NCI-H146 (cell line): ENCODE measurements around the gene IMMT.

ENCODE experiments used
- DNase-seq: peaks from one replicate; lab custom pipeline; 2025; lab: John Stamatoyannopoulos, UW

IMMT gene

GRCh38 chr2:86143307-86143706 is 52.0 kb downstream of the IMMT start:
- no peak for DNase-seq

GRCh38 chr2:86142436-86143257 is 52.6 kb downstream of the IMMT start:
- no peak for DNase-seq

DNA sequence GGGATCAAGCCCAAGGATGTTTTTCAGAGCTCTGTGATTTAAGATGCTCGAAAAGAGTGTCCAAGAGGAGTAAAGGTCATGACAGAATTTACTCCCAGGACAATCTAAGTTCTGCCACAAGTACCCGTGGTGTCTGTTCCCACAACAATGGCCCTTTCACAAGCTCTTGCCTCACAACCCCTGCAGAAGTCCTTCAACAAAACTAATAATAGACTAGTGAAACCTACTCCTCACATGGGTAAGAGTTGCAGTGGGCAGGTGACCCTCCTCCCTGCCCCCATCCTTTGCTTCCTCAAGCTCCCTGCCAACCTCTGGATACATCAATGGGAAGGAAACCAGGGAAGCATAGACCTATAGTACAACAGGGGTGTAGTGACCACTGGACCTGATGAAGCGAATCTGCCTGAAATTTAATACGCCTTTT is 54.3 kb downstream of the IMMT start:
- DNase-seq, result no peak

DNA sequence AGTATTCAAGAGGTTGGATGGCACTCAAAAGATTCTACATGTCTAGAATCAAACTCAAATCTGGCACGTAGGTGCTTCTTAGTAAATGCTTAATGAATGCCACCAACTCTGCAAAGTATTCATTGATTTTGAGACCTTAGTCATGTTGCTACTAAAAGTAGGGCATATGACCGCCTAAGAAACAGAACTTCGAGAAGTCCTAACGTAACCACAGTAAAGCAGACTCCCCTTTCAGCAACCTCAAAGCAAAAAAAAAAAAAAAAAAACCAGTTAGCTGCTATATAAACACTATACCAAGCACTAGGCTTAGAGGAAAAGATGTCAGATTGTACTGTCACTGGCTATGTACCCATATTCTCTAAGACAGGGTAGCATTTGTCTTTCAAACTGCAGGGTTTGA is 55.3 kb downstream of the IMMT start:
- no peak for DNase-seq

- DNase-seq, result no peak
Observed at GRCh38 chr2:86138736-86139625, 56.3 kb downstream of the IMMT start.

DNA sequence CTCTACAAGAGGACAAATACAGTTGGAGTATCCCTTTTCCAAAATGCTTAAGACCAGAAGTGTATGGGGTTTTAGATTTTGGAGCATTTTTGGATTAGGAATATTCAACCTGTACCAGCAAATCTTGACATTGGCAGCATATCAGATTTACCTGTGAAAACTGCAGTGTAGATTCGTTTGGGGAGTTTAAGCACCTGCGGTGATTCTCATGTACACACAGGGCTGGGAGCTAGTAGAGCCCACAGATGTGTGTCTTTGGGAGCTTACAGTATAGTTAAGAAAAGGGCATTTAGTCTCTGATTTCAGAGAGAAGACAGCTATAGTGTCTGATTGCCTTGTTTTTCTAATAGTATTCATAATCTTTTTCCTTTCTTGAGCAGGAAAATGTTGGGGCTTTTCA is 59.1 kb downstream of the IMMT start:
- no peak for DNase-seq

DNA sequence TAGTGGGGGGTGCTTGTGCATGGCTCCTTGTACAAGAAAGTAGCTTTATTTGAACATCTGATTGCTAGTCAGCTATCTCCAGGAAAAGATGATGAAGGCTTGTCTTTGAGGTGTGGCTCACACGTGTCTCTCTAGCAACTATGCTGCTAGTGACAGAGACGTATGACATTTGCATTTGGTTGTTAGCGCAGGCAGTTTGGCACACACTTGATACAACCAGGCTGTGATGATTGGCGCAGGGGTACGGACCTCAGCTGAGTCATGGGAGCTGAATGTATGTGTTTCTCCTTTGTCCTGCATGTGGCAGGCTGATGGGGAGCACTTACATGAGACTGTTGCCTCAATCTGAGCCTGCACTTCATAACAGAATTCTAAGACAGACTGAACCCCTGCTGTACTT is 59.6 kb downstream of the IMMT start:
- DNase-seq, result no peak

DNA sequence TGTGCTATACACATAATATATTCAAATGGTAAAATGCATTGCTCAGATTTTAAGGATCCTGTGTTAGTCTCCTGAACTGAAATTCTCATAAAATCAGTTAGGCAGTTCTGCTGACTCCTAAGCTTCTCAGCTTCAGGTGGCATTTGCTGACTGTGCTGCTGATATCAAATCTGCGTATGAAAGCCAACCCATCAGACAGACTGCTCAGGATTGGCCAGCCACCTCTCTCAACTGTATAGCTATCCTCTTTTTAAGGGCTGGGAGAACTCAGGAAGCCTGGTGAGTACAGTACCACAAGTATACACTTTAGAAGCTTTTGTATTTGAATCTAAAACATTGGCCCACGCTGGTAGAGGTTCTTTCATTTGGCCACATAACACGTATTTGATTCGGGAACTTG is 60.6 kb downstream of the IMMT start:
- no peak for DNase-seq

DNA sequence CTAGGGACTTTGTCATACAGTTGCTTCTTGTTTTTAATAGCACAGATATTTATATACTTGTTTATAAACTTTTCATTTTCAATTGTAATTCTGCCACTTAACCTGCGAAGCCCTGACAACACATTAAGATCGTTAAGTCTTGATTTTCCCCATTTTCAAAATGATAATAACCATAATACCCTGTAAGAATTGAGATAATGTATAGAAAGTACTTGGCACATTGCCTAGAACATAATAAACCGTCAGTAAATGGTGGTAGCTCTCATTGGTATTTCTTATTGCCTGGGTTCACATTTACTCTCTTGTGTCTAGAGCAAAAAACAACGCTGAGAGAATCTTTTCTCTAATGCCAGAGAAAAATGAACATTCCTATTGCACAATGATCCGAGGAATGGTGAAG is 70.6 kb downstream of the IMMT start:
- DNase-seq, result no peak

DNA sequence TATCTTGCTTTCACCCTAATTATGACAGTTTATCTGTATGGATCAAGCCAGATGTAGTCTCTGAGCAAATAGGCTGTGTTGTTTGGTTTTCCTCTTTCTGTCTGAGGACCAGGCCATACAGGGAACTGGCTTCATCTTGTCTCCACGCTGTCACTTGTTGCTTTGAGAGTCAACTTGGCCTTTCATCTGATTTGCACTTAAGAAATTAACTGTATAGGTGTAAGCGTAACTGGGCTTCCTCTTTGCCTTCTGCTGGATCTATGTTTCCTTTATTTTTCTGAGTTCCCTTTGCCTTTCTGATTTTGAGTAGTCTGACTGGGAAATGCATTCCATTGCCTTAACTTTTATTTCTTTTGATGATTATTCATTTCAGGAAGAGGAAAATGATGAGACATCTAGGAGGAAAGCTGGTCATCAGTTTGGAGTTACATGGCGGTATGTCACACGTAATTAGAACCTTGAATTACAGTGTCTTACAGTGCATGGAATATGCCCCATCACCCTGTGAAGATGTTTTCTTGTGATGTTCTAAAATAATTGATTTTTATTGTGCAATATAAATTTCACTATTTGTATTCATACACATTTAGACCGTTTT is 71.8 kb downstream of the IMMT start:
- no peak for DNase-seq

GRCh38 chr2:86118130-86118529 is 77.1 kb downstream of the IMMT start:
- no peak for DNase-seq

DNA sequence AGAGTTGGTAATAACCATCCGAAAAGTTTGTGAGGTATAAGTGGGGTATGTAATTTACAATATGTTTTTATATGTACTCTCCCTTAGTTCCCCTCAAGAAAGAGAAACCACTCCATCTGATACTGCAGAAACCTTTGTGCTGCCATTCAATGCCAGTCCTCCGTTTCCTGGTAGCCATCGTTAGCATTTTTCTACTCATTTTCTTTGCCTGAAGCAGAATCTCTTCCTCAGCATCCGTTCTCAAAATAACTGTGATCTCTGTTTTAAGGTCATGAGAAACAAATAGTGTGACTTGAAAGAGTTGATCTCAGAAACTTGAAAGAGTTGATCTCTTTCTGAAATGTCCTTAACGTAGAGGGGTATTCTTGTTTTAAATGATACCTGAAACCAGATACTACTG is 88.2 kb downstream of the IMMT start:
- DNase-seq, result no peak

- peak; percentile 94 for DNase-seq
Observed at GRCh38 chr2:86105969-86106945, 89.0 kb downstream of the IMMT start, which contains the start of gene PTCD3. Gene PTCD3, plus strand, starts transcription at chr2:86106235. Its CDS starts 13 bp downstream, at chr2:86106248.

GRCh38 chr2:86105252-86105968 is 89.9 kb downstream of the IMMT start, which contains the start of gene POLR1A:
Gene POLR1A, minus strand, starts transcription at chr2:86105886. Its CDS starts 110 bp downstream, at chr2:86105776.
- DNase-seq, result peak; percentile 89

DNA sequence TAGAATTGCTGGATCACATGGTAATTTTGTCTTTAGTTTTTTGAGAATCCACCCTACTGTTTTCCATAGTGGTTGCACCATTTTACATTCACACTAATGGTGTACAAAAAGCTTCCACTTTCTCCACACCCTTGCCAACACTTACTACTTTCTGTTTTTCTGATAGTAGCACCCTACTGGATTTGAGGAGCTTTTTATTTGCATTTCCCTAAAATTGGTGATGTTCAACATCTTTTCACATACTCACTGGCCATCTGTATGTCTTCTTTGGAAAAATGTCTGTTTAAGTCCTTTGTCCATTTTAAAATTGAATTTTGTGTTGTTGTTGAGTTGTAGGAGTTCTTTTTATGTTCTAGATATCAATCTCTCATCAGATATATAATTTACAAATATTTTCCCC is 93.1 kb downstream of the IMMT start:
- DNase-seq, result no peak

DNA sequence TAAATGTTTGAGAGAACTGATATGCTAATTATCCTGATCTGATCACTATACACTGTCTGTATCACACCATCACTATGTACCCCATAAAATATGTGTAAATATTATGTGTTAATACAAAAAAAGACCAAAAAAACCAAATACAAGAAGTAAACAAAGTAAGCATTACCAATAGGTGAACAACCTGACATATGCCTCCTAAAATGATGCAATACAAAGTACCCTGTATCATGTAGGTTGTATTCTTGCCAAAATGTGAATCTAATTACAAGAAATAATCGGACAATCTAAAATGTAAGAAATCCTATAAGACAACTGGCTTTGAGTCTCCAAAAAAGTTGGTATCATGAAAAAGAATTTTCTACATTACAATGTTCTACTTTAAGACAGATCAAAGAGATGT is 97.3 kb downstream of the IMMT start:
- no peak for DNase-seq

DNA sequence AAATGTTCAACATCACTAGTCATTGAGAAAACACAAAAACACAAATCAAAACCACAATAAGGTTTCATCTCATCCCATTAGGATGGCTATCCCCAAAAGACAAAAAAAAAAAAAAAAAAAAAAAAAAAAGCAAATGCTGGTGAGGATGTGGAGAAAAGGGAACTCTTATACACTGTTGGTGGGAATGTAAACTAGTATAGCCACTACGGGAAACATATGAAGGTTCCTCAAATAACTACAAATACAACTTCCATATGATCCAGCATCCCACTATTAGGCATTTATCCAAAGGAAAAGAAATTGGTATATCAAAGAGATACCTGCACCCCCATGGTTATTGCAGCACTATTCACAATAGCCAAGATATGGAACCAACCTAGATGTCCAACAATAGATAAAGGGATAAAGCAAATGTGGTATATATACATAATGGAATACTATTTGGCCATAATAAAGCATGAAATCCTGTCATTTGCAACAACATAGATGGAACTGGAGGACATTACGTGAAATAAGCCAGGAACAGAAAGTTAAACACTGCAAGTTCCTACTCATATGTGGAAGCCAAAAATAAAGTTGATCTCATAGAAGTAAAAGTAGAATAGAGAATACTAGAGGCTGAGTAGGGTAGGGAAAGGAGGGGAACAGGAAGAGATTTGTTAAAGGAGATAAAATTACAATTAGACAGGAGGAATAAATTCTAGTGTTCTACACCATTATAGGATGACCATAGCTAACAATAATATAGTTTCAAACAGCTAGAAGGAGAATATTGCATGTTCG is 98.0 kb downstream of the IMMT start:
- DNase-seq, result no peak

GRCh38 chr2:86094229-86094628 is 101.0 kb downstream of the IMMT start:
- DNase-seq, result no peak
